ENCODE data around the gene PTGFRN.

The PTGFRN gene

GRCh38 chr1:116952738-116953275 lies 43.1 kb downstream of the PTGFRN start:
- no peaks in the 10 kb centered on the region for H3K36me3 ChIP-seq (replicated peaks; ENCODE audit: low read depth, low read length)
- no peaks in the 10 kb centered on the region for H3K79me2 ChIP-seq (ENCODE audit: low read length)
- H3K27ac ChIP-seq (ENCODE audit: low read length): no peak overlapping the region
- H3K9ac ChIP-seq (ENCODE audit: low read length): no peak overlapping the region
- TF ChIP-seq CTCF (IDR thresholded peaks at IDR 0.05; ENCODE audit: low read depth, low read length) (no peak), EZH2phosphoT487 (IDR thresholded peaks at IDR 0.05; ENCODE audit: low read depth) (no peak)
- peaks cover 9% of the 10 kb centered on the region; the same call in 1 of the 2 replicates for H3K27me3 ChIP-seq (ENCODE audit: low read depth, low read length)
- no peak overlapping the region for H3K4me3 ChIP-seq (ENCODE audit: low read length)
- H4K20me1 ChIP-seq (ENCODE audit: insufficient read depth, low read length): no peaks in the 10 kb centered on the region
- no peak overlapping the region for H3K4me2 ChIP-seq (ENCODE audit: low read length)
- no peaks in the 10 kb centered on the region for H3K9me3 ChIP-seq (ENCODE audit: insufficient read depth, low read length)
- no peak overlapping the region for H2AFZ ChIP-seq (ENCODE audit: low read depth, low read length)
- no peaks in the 10 kb centered on the region for H3K4me1 ChIP-seq (ENCODE audit: low read length)

- Histone ChIP-seq H4K20me1 (ENCODE audit: insufficient read depth, low read length) (no peaks in the 10 kb centered on the region), H3K27ac (ENCODE audit: low read length) (no peak overlapping the region), H3K27me3 (ENCODE audit: low read depth, low read length) (peaks cover 8% of the 10 kb centered on the region; the same call in 1 of the 2 replicates), H3K9me3 (ENCODE audit: insufficient read depth, low read length) (no peaks in the 10 kb centered on the region), H3K4me2 (ENCODE audit: low read length) (no peak overlapping the region), H3K4me1 (ENCODE audit: low read length) (no peaks in the 10 kb centered on the region), H2AFZ (ENCODE audit: low read depth, low read length) (no peak overlapping the region), H3K36me3 (replicated peaks; ENCODE audit: low read depth, low read length) (no peaks in the 10 kb centered on the region), H3K4me3 (ENCODE audit: low read length) (no peak overlapping the region), H3K79me2 (ENCODE audit: low read length) (no peaks in the 10 kb centered on the region), H3K9ac (ENCODE audit: low read length) (no peak overlapping the region)
- no peak for TF ChIP-seq CTCF (IDR thresholded peaks at IDR 0.05; ENCODE audit: low read depth, low read length)
- no peak for TF ChIP-seq EZH2phosphoT487 (IDR thresholded peaks at IDR 0.05; ENCODE audit: low read depth)
Measured at GRCh38 chr1:116954440-116954839, 44.7 kb downstream of the PTGFRN start.

- H3K27me3 ChIP-seq (ENCODE audit: low read depth, low read length): peaks cover 1% of the 10 kb centered on the region; the same call in 1 of the 2 replicates
- no peak overlapping the region for H2AFZ ChIP-seq (ENCODE audit: low read depth, low read length)
- H3K36me3 ChIP-seq (replicated peaks; ENCODE audit: low read depth, low read length): no peaks in the 10 kb centered on the region
Measured at GRCh38 chr1:116956378-116956777, 46.7 kb downstream of the PTGFRN start.

GRCh38 chr1:116957646-116958045 lies 47.9 kb downstream of the PTGFRN start:
- Histone ChIP-seq H4K20me1 (ENCODE audit: insufficient read depth, low read length) (no peaks in the 10 kb centered on the region), H3K79me2 (ENCODE audit: low read length) (no peaks in the 10 kb centered on the region), H3K9me3 (ENCODE audit: insufficient read depth, low read length) (no peaks in the 10 kb centered on the region), H3K4me1 (ENCODE audit: low read length) (no peaks in the 10 kb centered on the region), H3K4me3 (ENCODE audit: low read length) (no peak overlapping the region), H3K4me2 (ENCODE audit: low read length) (no peak overlapping the region), H3K27me3 (ENCODE audit: low read depth, low read length) (no peaks in the 10 kb centered on the region), H3K9ac (ENCODE audit: low read length) (no peak overlapping the region), H3K36me3 (replicated peaks; ENCODE audit: low read depth, low read length) (no peaks in the 10 kb centered on the region), H2AFZ (ENCODE audit: low read depth, low read length) (no peak overlapping the region), H3K27ac (ENCODE audit: low read length) (no peak overlapping the region)
- TF ChIP-seq CTCF (IDR thresholded peaks at IDR 0.05; ENCODE audit: low read depth, low read length) (no peak), EZH2phosphoT487 (IDR thresholded peaks at IDR 0.05; ENCODE audit: low read depth) (no peak)

More at GRCh38 chr1:116956378-116956777, 46.7 kb downstream of the PTGFRN start:
- Histone ChIP-seq H3K4me3 (ENCODE audit: low read length) (no peak overlapping the region), H4K20me1 (ENCODE audit: insufficient read depth, low read length) (no peaks in the 10 kb centered on the region), H3K79me2 (ENCODE audit: low read length) (no peaks in the 10 kb centered on the region), H3K9me3 (ENCODE audit: insufficient read depth, low read length) (no peaks in the 10 kb centered on the region), H3K4me1 (ENCODE audit: low read length) (no peaks in the 10 kb centered on the region), H3K9ac (ENCODE audit: low read length) (no peak overlapping the region), H3K27ac (ENCODE audit: low read length) (no peak overlapping the region), H3K4me2 (ENCODE audit: low read length) (no peak overlapping the region)
- TF ChIP-seq CTCF (IDR thresholded peaks at IDR 0.05; ENCODE audit: low read depth, low read length) (no peak), EZH2phosphoT487 (IDR thresholded peaks at IDR 0.05; ENCODE audit: low read depth) (no peak)
